Liver (tissue), 9 donors: ENCODE measurements around the gene PPP1R16B. TPM values are rescaled to one million over a fixed set of nuclear protein-coding genes. Genes with fewer than 3 reads are reported as not detected.

Experiments
- DNase-seq: peaks from one replicate; pipeline ENCODE4 v3.0.0-alpha.2; 2017; ENCODE audit warnings: low spot score
- H3K27ac ChIP-seq, 2 donors: one replicate each; pipeline ENCODE4 v1.7.0; 2013; ENCODE audit warnings: inconsistent platforms in 2 of 2, low read length in 2 of 2, control low read depth in 1 of 2, low read depth in 1 of 2, mild to moderate bottlenecking in 1 of 2
- H3K27me3 ChIP-seq, 4 donors: one replicate each; pipeline versions ENCODE4 v1.6.1 to v1.7.0; 2013; ENCODE audit warnings: low read length in 3 of 4, inconsistent platforms in 1 of 4, mild to moderate bottlenecking in 1 of 4, moderate library complexity in 1 of 4; ENCODE audit not compliant: control insufficient read depth in 4 of 4, insufficient read depth in 4 of 4
- H3K36me3 ChIP-seq, 4 donors: one replicate each; pipeline versions ENCODE4 v1.6.1 to v1.7.0; 2013; ENCODE audit warnings: low read length in 3 of 4, mild to moderate bottlenecking in 3 of 4, low read depth in 1 of 4, moderate library complexity in 1 of 4; ENCODE audit not compliant: control insufficient read depth in 4 of 4, insufficient read depth in 3 of 4
- H3K4me1 ChIP-seq, 4 donors: one replicate each; pipeline versions ENCODE4 v1.6.1 to v1.7.0; 2013; ENCODE audit warnings: low read length in 3 of 4, mild to moderate bottlenecking in 3 of 4, moderate library complexity in 1 of 4; ENCODE audit not compliant: control insufficient read depth in 4 of 4, insufficient read depth in 4 of 4
- H3K4me3 ChIP-seq, 3 donors: one replicate each; pipeline versions ENCODE4 v1.6.1 to v1.7.0; 2013; ENCODE audit warnings: low read length in 3 of 3, control low read depth in 1 of 3, low read depth in 1 of 3, mild to moderate bottlenecking in 1 of 3
- H3K9ac ChIP-seq, 2 donors: one replicate each; pipeline ENCODE4 v1.7.0; 2013; ENCODE audit warnings: low read length in 2 of 2, mild to moderate bottlenecking in 2 of 2, moderate library complexity in 2 of 2, control low read depth in 1 of 2, low read depth in 1 of 2
- H3K9me3 ChIP-seq, 4 donors: one replicate each; pipeline versions ENCODE4 v1.6.1 to v1.7.0; 2013; ENCODE audit warnings: low read length in 3 of 4; ENCODE audit not compliant: control insufficient read depth in 4 of 4
- ATF3 ChIP-seq: IDR thresholded peaks from 2 replicates; pipeline ENCODE4 v1.6.1; 2016; ENCODE audit warnings: antibody characterized with exemption
- CTCF ChIP-seq: fragments of 150-350 bp; IDR thresholded peaks from 2 replicates; pipeline ENCODE4 v1.5.1; 2017; ENCODE audit warnings: improper control_type of control experiment, low read depth, low read length; ENCODE audit not compliant: missing input control
- EGR1 ChIP-seq, 2 donors: IDR thresholded peaks; 2 replicates each; pipeline ENCODE4 v1.6.1; 2016 to 2018; ENCODE audit warnings: antibody characterized with exemption in 2 of 2, low read depth in 2 of 2
- FOXA1 ChIP-seq: IDR thresholded peaks from 2 replicates; pipeline ENCODE4 v1.6.1; 2016; ENCODE audit warnings: antibody characterized with exemption
- FOXA2 ChIP-seq: IDR thresholded peaks from 2 replicates; pipeline ENCODE4 v1.6.1; 2016; ENCODE audit warnings: antibody characterized with exemption
- GABPA ChIP-seq, 2 donors: IDR thresholded peaks in 1 of 2; conservative IDR thresholded peaks in 1 of 2; 2 replicates each; pipeline ENCODE4 v1.6.1; 2016; ENCODE audit warnings: antibody characterized with exemption in 2 of 2, mild to moderate bottlenecking in 1 of 2, moderate library complexity in 1 of 2
- HNF4A ChIP-seq, 2 donors: conservative IDR thresholded peaks; 2 replicates each; pipeline ENCODE4 v1.6.1; 2016; ENCODE audit warnings: antibody characterized with exemption in 2 of 2, mild to moderate bottlenecking in 2 of 2
- JUND ChIP-seq, 2 donors: IDR thresholded peaks; 2 replicates each; pipeline ENCODE4 v1.6.1; 2016; ENCODE audit warnings: antibody characterized with exemption in 2 of 2
- MAX ChIP-seq: IDR thresholded peaks from 2 replicates; pipeline ENCODE4 v1.6.1; 2016; ENCODE audit warnings: antibody characterized with exemption
- NR2F2 ChIP-seq: IDR thresholded peaks from 2 replicates; pipeline ENCODE4 v1.6.1; 2016; ENCODE audit warnings: antibody characterized with exemption
- RAD21 ChIP-seq, 2 donors: IDR thresholded peaks; 2 replicates each; pipeline ENCODE4 v1.6.1; 2016; ENCODE audit warnings: antibody characterized with exemption in 2 of 2, mild to moderate bottlenecking in 2 of 2
- REST ChIP-seq: IDR thresholded peaks from 2 replicates; pipeline ENCODE4 v1.6.1; 2016; ENCODE audit warnings: antibody characterized with exemption, mild to moderate bottlenecking
- RXRA ChIP-seq, 2 donors: IDR thresholded peaks; 2 replicates each; pipeline ENCODE4 v1.6.1; 2017 to 2018; ENCODE audit warnings: antibody characterized with exemption in 2 of 2, mild to moderate bottlenecking in 1 of 2
- SP1 ChIP-seq: IDR thresholded peaks from 2 replicates; pipeline ENCODE4 v1.6.1; 2018; ENCODE audit warnings: antibody characterized with exemption, mild to moderate bottlenecking
- TAF1 ChIP-seq: conservative IDR thresholded peaks from 2 replicates; pipeline ENCODE4 v1.6.1; 2016; ENCODE audit warnings: antibody characterized with exemption, mild to moderate bottlenecking
- ZBTB33 ChIP-seq: IDR thresholded peaks from 2 replicates; pipeline ENCODE4 v1.6.1; 2016; ENCODE audit warnings: antibody characterized with exemption
- WGBS: extraction: QIAGEN DNeasy Blood & Tissue Kit; methylation state at CpG from one replicate; pipeline ENCODE4 v1.1.7; 2013; 5-methylcytosine and 5-hydroxymethylcytosine counted together
- polyA plus RNA-seq, 2 donors: library from polyadenylated mRNA; stranded (reverse) in 1 of 2; unstranded in 1 of 2; fragments of 200-250 nt in 1 of 2; fragments of >200 nt in 1 of 2; fragmentation: Nextera tagmentation in 1 of 2; extraction: Ambion mirVana in 1 of 2; gene quantifications; one replicate each; pipeline versions ENCODE4 v1.2.1 to v1.2.3, GENCODE V29; 2013 to 2015
- total RNA-seq, 2 donors: library from RNA; depleted of rRNA; stranded (reverse); fragments of >200 nt; gene quantifications; one replicate each; pipeline ENCODE4 v1.2.3, GENCODE V29; 2014
- donor health status: healthy.
- donor health status: healthy.
- donor health status: healthy.
- donor health status: healthy.
- donor health status: healthy.

PPP1R16B gene
- total and polyA plus RNA-seq, 4 donors, result 0.84 to 5.7 (median 1.2) TPM

- 89% methylated on average over 9 of the region's 9 CpGs for WGBS
- no peak overlapping the region for H3K27ac ChIP-seq
- no peak for DNase-seq
- H3K9ac ChIP-seq, result no peak overlapping the region
- no peaks in the 10 kb centered on the region for H3K36me3 ChIP-seq
- TF ChIP-seq FOXA2, result no peak
- TF ChIP-seq MAX, result no peak
- no peak for TF ChIP-seq HNF4A (conservative IDR thresholded peaks at IDR 0.05)
- TF ChIP-seq GABPA (IDR thresholded peaks at IDR 0.05 in 1 of 2, conservative IDR thresholded peaks at IDR 0.05 in 1 of 2), result no peak
- TF ChIP-seq FOXA1, result no peak
- no peak for TF ChIP-seq JUND (IDR thresholded peaks at IDR 0.05)
- TF ChIP-seq TAF1, result no peak
- TF ChIP-seq CTCF, result no peak
- no peak for TF ChIP-seq ZBTB33
- no peak for TF ChIP-seq ATF3
- no peak for TF ChIP-seq NR2F2
- H3K27me3 ChIP-seq, result no peaks in the 10 kb centered on the region
- H3K4me1 ChIP-seq, result peaks cover 0 to 5% (median 1%) of the 10 kb centered on the region in 4 donors
- no peak overlapping the region for H3K4me3 ChIP-seq
- no peaks in the 10 kb centered on the region for H3K9me3 ChIP-seq
These were observed 127.1 kb downstream of the PPP1R16B start for GRCh38 chr20:38932457-38933120.

- TF ChIP-seq NR2F2 (no peak), ATF3 (no peak), FOXA2 (no peak), ZBTB33 (no peak), SP1 (no peak), TAF1 (no peak), JUND (IDR thresholded peaks at IDR 0.05) (no peak), RAD21 (IDR thresholded peaks at IDR 0.05) (no peak), RXRA (IDR thresholded peaks at IDR 0.05) (no peak), HNF4A (conservative IDR thresholded peaks at IDR 0.05) (no peak), FOXA1 (no peak), EGR1 (IDR thresholded peaks at IDR 0.05; ENCODE audit: low read depth in 2 of 2) (no peak), GABPA (IDR thresholded peaks at IDR 0.05 in 1 of 2, conservative IDR thresholded peaks at IDR 0.05 in 1 of 2) (no peak), REST (no peak), MAX (no peak)
- H3K27ac ChIP-seq, result no peak overlapping the region
These were observed 129.0 kb downstream of the PPP1R16B start for GRCh38 chr20:38934530-38934929.

More at GRCh38 chr20:38934530-38934929, 129.0 kb downstream of the PPP1R16B start:
- no peaks in the 10 kb centered on the region for H3K27me3 ChIP-seq
- 97% methylated on average over 5 of the region's 5 CpGs for WGBS
- DNase-seq, result no peak
- H3K36me3 ChIP-seq, result no peaks in the 10 kb centered on the region
- H3K9me3 ChIP-seq, result no peaks in the 10 kb centered on the region
- no peaks in the 10 kb centered on the region for H3K4me1 ChIP-seq
- no peak overlapping the region for H3K9ac ChIP-seq
- no peak overlapping the region for H3K4me3 ChIP-seq
